GM21515 (cell line): ENCODE measurements around the gene FBXL14.

Experiments used
- ATAC-seq: cut with Tn5 transposase; IDR thresholded peaks from one replicate; pipeline ENCODE4 v1.9.1; 2021; ENCODE audit not compliant: unreplicated experiment

FBXL14 gene

GRCh38 chr12:1517734-1518525, 76.5 kb downstream of the FBXL14 start:
- no peak for ATAC-seq

- ATAC-seq = no peak
These were observed 77.4 kb downstream of the FBXL14 start for GRCh38 chr12:1517007-1517406.
